ENCODE measurements around the gene ITPKB.

- TF ChIP-seq CTCF (IDR thresholded peaks at IDR 0.05; ENCODE audit: borderline replicate concordance, extremely low read depth, low read length, poor library complexity, severe bottlenecking): no peak
- no peak for TF ChIP-seq EZH2 (IDR thresholded peaks at IDR 0.05; ENCODE audit: borderline replicate concordance, low read depth, low read length, severe bottlenecking)
Observed at GRCh38 chr1:226656601-226657277, 82.3 kb downstream of the ITPKB start.

Data from DND-41 (cell line).